ENCODE data around the gene ASF1B.

DNA sequence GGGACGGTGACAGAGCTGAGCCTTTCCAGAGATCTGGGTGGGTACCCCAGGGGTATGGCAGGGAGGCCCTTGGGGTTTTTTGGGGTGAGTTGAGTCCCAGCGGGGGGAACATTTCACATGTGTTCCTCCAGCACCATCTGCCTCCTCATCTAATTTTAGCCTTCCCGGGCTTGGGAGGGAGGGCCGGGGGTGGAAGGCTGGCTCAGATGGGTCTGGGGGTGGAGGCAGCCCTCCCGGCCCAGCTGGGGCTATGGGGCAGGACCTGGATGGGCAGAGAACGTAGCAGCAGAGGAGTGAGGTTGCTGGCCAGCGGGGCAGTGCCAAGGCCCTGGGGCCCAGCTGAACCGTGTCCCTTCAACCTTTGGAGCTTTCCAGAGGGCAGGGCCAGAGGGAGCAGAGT lies 46.1 kb upstream of the ASF1B start:
- TF ChIP-seq YY1 (IDR thresholded peaks at IDR 0.05; ENCODE audit: insufficient read depth, insufficient read length) (no peak), SUZ12 (IDR thresholded peaks at IDR 0.05; ENCODE audit: extremely low read depth, insufficient read depth, insufficient read length) (no peak), ZNF274 (IDR thresholded peaks at IDR 0.05; ENCODE audit: low read depth, low read length) (no peak)

All from NT2/D1 (cell line).